GM18520 (cell line): ENCODE data around the gene MARCHF3.
A peak's percentile ranks its signal among the peaks of the same experiment; 100 is the strongest.

Source experiments
- ATAC-seq: cut with Tn5 transposase; IDR thresholded peaks from one replicate; pipeline ENCODE4 v1.9.1; 2021; ENCODE audit not compliant: unreplicated experiment

MARCHF3 gene

DNA sequence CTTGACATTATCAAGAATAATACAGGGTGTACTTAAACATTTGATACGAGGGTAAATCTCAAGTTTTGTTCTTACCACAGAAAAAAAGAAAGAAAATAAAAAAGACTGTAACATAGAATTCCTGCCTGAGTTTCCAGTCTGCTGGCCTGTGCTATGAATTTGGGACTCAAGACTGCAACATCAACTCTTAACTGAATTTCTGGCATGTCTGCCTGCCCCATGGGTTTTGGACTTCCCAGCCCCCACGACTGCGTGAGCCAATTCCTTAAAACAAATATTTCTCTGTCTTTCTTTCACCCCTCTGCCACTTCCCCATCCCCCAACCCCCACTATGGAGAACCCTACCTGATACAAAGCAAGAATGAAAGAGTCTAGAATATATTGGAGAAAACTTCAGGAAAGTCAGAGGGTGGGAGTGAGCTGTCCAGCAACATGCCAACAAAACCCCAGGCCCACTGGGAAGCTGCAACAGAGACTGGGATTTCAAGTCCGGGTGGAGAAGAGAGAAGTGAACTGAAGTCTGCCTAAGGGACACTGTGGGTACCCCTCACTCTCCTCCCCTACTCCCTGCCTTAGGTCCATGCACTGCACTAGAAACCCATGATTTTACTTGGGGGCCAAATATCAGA lies 43.0 kb downstream of the MARCHF3 start:
- no peak for ATAC-seq

DNA sequence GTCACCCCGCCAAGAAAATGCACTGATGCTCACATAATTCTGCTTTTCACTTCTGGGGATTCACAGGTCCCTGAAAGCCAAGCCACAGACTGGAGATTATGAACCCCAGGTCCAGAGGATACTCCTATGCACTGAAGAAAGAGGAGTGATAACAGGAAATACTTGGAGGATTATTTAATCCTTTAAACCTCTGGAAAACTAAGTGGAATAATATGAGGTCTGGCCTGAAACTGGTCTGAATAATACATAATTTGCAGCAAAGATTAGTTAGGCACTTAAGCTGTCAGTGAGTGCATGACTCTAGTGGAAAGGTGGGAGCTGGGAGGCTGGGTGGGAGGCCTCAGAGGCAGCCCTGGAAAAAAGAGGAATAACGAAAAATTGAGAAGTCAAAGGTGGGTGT lies 45.7 kb downstream of the MARCHF3 start:
- no peak for ATAC-seq

DNA sequence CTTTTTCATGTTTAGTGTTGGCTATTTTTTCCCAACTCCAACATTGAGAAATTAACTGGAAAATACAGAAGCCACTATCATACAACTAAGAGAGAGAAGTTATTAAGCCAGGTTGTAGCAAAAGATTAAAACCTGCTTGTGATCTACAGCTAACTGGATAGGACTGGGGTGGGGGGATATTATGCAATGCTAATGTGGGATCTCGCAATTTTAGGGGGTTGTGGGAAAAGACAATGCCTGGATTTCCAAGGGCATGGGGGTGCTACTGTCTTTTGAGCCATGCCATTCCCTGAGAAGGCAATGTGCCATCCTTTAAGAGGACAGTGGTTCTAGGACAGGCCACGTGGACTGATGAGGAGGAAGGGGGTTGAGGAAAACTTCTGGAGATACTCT lies 46.5 kb downstream of the MARCHF3 start:
- ATAC-seq: no peak

DNA sequence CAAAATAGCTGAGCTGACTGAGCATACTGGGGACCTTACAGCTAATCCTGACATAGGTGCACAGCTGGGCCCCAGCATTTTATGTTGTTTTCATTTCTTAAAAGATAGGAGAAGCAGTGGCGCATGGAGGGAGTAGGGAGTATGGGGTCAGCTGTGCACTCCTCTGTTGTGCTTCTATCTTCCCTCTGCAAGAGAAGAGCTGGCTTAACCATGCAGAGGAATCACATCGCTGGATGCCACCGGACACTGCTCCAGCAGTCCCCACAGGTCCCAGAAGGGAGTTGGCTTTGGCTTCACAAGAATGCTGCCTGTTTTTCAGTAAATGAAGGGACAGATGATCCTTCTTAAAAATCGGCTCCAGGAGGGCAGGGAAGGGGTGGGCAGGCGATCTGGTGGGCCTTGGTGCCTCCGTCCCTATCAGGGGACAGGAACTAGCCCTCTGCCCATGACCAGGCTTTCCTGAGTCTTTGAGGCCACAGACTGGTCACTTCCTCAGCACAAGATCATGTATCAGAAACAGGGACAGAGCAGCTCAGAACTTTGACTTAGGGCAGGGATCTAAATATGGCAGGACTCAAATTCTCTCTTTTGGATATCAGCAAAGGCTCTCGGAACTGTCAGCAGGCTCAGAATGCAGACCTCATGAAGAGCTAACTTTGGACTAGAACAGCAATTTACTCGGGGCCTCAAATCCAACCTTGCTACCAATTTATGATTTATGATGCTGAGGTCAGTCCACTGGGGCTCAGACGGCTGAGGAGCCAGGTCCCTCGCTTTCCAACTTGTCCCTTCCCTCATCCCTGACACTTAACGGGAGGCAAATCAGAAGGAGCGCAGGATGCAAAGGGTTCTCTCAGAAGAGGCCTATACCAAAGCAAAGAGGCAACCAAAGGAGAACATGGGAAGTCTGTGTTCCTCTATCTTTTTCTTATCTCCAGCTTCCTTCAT lies 47.2 kb downstream of the MARCHF3 start:
- no peak for ATAC-seq

DNA sequence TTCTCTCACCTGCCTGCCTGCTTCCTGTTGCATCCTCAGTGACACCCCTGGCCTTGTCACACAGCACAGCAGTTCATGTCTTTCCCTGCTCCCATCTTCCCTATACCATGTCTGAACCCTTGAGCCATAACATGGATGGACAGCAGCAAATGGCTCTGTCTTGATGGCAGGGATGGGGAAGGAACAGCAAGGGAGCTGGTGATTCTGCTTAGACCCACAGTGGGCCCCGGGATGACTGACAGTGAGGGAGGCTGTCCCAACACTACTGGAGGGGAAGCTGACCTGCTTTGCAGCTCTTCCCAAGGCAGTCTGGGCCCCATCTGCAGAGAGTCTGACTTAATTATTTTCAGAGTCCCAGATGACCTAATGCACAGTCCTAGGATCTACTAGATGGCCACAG lies 48.2 kb downstream of the MARCHF3 start:
- no peak for ATAC-seq

DNA sequence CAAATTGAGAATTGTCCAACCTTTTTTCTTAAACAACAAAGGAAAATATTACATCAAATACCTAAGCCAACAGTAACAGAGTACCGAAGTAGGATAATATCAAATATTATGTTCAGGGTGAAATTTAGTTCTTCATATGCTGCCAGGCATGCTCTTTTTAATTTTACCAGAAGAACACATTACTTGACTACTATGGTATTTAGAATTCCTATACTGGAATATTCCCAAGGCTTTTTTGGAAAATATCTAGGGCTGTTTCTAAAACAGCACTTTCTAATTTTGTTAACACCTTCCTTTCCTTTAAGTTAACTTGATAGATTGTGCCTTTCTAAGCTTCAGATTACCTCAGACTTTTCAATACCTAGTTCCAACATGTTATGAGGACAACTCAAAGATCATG lies 48.7 kb downstream of the MARCHF3 start:
- no peak for ATAC-seq

DNA sequence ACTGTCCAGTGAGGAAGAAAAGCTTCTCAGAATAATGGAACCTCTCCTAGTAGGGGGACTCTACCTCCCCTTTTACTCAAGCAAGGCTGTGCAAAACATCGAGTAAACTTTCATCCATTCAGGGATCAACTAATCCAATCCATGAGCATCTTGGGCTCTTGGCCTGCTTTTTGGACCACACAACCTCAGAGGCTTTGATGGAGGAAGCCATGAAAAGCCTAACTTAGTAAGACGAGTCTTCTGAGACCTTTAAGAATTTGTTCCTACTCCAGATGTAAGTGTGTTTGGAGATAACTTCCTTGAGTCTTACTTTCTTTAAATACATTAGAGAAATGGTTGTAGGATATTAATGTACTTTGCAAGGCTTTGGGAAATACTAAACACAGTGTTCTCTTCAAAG lies 49.1 kb downstream of the MARCHF3 start:
- ATAC-seq: no peak

DNA sequence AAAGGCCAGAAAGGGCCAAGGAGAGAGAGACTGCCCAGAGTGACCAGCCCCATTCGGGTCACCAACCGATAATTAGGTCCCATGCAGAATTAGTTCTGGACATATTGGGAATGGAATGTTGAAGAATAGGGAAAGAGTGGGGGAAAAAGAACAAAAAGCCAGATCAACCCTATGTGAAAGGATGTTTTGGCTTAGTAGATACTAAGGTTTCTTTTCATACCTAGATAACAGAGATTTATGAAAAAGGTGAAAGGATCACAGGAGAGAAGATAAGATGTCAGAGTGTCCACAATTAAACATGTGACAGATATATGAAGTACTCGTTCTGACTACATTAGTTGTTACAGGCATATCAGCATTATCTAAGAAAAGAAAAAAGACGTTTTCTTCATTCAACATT lies 52.1 kb downstream of the MARCHF3 start:
- ATAC-seq: no peak

DNA sequence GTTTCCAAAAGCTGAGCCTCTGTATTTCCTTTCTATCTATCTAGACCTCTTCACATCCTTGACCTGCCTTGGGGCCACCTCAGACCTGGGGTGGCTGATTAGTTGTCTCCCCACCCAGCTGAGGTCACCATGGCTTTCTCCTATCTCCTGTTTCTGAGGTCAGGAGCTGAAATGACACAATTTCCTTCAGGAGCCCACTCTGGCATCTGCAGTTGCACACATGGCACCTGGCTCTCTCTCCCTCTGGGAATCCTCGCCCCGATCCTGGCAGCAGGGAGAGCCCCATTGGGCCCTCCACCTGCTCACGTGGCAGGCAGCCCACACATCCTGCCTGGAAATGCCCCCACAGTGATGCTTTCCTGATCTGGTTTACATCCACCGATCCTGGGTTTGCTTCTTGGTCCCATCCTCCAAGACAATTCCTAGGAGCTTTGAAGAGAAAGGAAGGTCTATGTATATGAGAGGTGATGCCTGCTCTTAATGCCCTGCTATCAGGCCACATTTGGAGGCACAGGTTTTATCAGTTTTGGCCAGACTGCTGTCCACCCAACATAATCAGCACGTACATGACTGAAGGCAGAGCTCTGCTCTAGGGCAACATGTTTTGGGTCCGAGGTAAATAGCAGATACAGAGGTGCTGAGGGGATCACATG lies 53.7 kb downstream of the MARCHF3 start:
- ATAC-seq: no peak

DNA sequence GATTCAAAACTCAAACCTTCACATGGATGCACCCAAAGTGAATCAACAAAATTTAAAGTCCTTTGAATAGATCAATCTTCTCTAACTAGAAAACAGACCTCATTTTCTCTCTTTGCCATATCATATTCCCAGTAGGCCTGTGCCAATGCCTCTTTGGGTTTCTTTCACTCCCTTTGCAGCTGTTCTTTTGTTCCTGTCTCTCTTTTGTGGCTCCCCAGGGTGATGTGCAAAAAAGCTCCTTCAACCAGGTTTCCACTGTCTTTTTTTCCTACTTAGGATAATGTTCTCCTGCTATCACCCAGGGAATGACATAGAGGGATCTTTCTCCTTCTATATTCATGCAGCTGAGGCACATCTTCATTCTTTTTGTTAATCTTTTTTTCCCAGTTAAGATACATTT lies 54.6 kb downstream of the MARCHF3 start:
- no peak for ATAC-seq

DNA sequence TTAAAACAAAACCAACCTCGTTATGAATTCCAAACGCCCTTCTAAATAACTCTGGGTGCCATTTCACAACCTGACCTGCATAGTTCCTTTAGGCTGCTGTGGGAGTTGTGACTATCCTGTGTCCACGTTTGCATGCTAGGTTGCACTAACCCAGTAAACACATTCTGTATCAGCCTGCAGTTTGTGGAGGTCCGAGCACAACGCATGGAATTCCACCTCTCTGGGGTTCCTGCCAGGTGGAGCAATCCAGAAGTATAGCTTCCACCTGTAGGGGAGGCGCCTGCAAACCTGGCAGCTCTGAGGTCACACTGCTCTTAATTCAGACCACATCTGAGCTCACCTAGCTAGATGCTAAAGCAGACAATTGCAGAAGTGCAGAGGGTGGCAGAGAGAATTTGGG lies 57.2 kb downstream of the MARCHF3 start:
- no peak for ATAC-seq

DNA sequence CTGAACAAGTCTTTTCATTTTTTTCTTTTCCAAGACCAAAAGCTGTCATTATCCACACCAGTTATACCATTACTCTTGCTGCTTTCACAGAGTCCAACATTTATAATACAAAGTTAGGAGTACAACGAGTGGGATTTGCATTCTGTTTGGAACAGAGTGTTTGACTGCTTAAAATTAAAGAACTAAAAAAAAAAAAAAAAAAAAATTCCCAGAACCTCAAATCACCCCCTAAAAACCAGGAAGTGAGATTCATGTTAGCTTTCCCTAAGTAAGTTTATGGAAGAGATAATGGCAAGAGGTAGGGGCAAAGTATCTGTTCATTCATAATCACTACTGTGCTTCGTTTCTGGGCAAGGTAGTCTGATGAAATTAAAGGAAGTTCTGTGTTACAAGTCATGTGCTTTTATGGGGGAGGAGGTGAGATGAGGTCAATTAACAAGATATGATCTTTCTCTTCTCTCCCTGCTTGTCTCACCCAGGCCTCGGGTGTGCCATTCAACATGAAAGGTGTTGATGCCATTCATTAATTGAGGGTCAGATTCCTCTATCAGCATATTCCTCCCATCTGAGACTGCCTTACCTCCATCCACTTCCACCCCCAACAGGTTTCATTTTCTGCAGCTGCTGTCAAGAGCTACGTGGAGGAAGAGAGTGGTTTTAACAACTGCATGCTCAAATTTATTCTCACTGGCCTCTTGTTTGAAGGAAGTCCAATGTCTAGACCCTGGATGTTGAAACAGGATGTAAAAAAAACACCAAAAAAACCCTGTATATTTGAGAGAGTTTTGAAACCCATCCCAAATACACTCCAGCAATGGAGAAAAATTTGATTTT lies 58.1 kb downstream of the MARCHF3 start:
- peak; percentile 70 for ATAC-seq

DNA sequence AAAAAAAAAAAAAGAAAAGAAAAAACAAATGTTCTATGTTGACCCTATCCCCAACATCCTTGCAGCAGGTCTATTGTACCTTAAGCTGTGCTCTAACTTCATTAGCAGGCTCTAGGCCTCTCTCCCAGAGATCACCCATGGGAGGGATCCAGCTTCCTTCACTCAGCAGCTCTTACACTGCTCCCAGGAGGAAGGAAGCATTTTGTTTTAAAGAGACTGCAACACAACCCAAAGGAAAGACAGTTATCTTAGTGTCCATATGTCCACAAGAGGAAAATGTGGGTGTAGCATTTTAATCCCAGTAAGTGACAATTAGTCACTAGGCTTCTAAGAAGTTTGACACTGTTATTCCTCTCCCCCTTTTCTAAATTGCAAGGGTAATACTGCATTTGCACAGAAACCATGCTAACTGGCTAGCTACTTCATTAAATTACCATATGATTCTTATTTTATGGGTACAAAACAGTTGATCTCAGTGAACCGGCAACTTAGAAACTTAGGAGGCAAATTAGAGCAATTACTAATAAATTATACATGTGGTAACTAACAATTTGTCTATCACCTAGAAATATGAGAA lies 58.8 kb downstream of the MARCHF3 start:
- no peak for ATAC-seq

DNA sequence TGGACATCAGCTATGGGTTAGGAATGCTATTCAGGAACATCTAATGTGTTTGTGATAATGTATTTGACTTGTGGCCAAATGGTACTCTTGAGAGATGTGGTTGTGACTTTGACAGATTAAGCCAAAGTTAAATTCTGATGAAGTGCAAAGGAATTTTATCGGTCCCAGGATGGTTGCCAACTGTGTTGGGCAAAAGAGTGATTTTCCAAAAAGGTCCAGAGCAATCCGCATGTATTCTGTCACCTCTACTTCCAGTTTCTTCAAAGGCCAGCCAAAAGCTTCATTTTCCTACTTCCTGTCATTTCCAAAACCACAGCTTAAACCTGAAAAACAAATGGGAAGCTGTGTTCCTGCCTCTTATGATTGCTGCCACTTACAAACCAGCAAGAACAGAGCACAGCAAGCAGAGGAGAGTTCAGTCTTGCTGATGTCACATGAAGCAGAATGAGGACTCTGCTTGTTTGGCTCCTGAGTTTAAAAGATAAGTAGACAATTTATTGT lies 59.8 kb downstream of the MARCHF3 start:
- no peak for ATAC-seq

DNA sequence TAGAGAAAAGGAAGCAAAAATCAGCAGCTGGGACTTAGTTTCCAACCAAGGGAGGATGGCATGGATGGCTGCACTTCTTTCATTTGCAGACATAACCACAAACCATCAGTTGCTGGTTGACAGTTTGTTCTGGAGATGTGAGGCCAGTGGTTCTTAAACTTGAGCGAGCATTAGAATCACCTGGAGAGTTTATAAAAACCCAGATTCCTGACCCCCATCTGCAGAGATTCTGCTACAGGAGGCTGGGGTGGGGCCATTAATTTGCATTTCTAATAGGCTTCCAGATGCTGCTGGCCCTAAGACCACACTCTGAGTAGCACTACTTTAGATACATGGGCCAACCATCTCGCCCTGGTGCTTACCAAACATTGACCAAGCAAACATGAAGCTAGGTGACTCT lies 60.8 kb downstream of the MARCHF3 start:
- no peak for ATAC-seq

DNA sequence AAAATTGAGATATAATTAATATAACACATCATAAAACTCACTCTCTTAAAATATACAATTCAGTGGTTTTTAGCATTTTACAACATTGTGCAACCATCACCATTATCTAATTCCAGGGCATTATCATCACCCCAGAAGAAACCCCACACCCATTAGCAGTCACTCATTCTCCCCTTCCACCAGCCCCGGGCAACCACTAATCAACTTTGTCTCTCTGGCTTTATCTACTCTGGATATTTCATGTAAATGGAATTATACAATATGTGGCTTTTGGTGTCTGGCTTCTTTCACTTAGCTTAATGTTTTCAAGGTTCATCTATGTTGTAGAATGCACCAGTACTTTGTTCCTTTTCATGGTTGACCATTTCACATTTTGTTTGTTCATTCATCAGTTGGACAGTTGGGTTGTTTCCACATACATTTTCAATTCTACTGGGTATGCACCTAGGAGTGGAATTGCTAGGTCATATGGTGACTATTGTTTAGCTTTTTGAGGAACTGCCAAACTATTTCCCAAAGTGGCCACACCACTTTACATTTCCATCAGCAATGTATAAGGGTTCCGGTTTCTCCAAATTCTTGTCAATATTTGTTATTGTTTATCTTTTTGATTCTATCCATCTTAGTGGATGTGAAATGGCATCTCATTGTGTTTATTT lies 62.4 kb downstream of the MARCHF3 start:
- ATAC-seq: no peak

DNA sequence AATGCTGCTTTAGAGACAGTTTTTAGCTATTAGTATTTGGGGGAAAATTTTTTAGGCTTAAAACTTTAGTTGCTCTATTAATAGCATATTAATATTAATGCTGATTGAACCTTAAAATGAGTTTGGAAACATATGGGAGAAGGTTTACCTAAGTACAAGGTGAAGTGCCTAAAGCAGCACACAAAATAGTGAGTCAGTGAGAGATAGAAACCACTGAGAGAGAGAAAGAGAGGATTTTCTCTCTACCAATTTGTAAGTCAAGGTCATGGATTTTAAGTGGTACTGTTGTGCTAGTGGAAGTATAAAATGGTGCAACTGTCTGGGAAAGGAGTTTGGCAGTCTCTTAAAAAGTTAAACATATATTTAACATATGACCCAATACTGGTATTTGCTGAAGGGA lies 64.9 kb downstream of the MARCHF3 start:
- peak; percentile 1 for ATAC-seq

DNA sequence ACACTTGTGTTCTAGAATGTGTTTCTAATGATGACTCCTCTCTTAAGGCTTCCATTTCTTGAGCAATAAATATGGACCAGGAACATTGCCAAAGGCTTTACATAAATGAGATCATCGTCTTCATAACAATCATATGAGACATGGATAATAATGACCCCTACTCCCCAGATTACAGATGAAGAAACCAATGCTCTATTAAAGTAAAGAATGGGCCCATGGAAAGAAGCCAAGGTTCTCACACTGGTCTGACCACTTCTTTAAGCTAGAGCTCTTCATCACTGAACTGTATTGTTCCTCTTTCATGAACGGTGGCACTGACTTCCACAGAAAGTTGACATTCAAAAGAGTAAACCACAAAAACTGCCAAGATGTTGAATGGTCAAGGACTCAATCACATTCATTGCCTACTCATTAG lies 65.3 kb downstream of the MARCHF3 start:
- ATAC-seq: peak; percentile 46

DNA sequence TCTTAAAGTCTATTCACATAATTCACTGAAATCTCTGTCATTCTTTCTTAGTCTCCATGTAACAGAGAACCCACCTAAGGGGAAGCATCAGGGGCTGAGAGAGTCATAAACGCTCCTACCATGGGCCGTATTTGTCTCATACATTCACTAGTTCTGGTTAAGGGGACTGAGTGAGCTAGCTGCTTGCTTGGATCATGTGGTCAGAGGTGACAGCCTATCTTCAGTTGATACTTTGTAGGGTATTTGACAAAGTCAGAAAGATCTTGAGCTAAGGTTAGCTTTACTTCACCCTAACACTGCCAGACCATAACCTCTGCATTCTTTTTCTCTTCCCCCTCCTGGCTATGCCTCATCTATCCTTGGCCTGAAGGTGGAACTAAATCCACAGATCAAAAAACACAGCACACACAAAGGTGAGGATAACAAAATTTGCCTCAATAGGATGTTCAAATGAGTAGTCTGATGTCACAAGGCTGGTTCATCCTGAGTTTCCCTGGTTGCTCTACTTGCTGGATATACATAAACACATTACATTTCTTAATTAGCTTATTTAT lies 66.5 kb downstream of the MARCHF3 start:
- ATAC-seq: no peak

DNA sequence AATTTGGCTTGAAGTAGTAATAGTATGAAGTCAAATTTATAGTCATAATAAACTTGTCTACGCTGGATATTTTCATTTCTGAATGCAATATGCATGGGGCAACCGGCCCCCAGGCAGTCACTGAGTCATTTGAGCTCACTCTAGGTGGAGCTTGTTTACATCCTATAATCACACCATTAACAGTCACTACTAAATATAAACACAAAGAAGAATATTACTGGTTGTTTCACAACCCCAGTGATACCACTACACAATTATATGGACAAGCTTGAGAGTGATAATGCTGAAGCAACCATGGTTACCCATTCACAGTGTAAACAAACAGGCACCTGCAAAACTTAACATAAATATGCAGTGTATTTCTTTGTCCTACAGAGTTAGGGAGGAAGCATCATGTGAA lies 68.7 kb downstream of the MARCHF3 start:
- peak; percentile 36 for ATAC-seq
